Heart right ventricle (tissue), 16 donors: ENCODE data around the gene DPAGT1. TPM values are rescaled to one million over a fixed set of nuclear protein-coding genes. Genes with fewer than 3 reads are reported as not detected.
"Not testable (repeated sequence)": the region's sequence is repeated elsewhere in the genome, so short reads cannot be mapped to it uniquely, and the experiment has no call there.

Source experiments
- ATAC-seq, 8 donors: fragments of 200-7000 bp; cut with Tn5 transposase; one replicate each; pipeline ENCODE4 v1.9.1; 2020; ENCODE audit warnings: mild to moderate bottlenecking in 8 of 8, moderate library complexity in 8 of 8, moderate number of reproducible peaks in 1 of 8
- DNase-seq, 2 donors: peaks; one replicate each; pipeline ENCODE4 v3.0.0-alpha.2; 2020
- H3K27ac ChIP-seq, 10 donors: fragments of 200-600 bp; sonication (generic) in 2 of 10; one replicate each; pipeline versions ENCODE4 v1.5.0 to v1.8.0; 2020 to 2022; ENCODE audit warnings: mild to moderate bottlenecking in 3 of 10
- H3K27me3 ChIP-seq, 7 donors: fragments of 200-600 bp; one replicate each; pipeline ENCODE4 v1.8.0; 2021 to 2022; ENCODE audit warnings: mild to moderate bottlenecking in 2 of 7
- H3K36me3 ChIP-seq, 9 donors: fragments of 200-600 bp; sonication (generic) in 1 of 9; one replicate each; pipeline versions ENCODE4 v1.5.0 to v1.8.0; 2020 to 2022; ENCODE audit warnings: mild to moderate bottlenecking in 2 of 9
- H3K4me1 ChIP-seq, 9 donors: fragments of 200-600 bp; sonication (generic) in 1 of 9; one replicate each; pipeline versions ENCODE4 v1.5.0 to v1.8.0; 2020 to 2022; ENCODE audit warnings: mild to moderate bottlenecking in 4 of 9
- H3K4me3 ChIP-seq, 10 donors: fragments of 200-600 bp; sonication (generic) in 2 of 10; one replicate each; pipeline versions ENCODE4 v1.5.0 to v1.8.0; 2020 to 2022; ENCODE audit warnings: mild to moderate bottlenecking in 7 of 10, moderate library complexity in 2 of 10
- H3K9me3 ChIP-seq, 11 donors: fragments of 200-600 bp in 10 of 11; sonication (generic) in 2 of 11; one replicate each; pipeline versions ENCODE4 v1.5.0 to v1.8.0; 2013 to 2022; ENCODE audit warnings: mild to moderate bottlenecking in 2 of 11, control low read depth in 1 of 11, moderate library complexity in 1 of 11
- WGBS, 2 donors: extraction: QIAGEN DNeasy Blood & Tissue Kit; methylation state at CpG; one replicate each; pipeline ENCODE4 v1.1.7; 2013; ENCODE audit warnings: inconsistent platforms in 1 of 2; 5-methylcytosine and 5-hydroxymethylcytosine counted together
- intact Hi-C, 10 donors: fragments of 100-400 bp; cut with DNase I; formaldehyde crosslinking; loops; one replicate each; pipeline versions ENCODE4 v1.11.1 to v1.14.2; 2022
- polyA plus RNA-seq, 2 donors: library from polyadenylated mRNA; stranded (reverse); fragments of 200-250 nt; gene quantifications; one replicate each; pipeline ENCODE4 v1.2.3, GENCODE V29; 2013
- total RNA-seq, 10 donors: library from RNA; stranded (reverse); fragmentation: NEBNext Ultra II Directional in 3 of 10; extraction: Animal tissue kit (Norgen Biotek cat#: 25700) in 3 of 10; gene quantifications; one replicate each; pipeline versions ENCODE4 v1.2.1 to v1.2.4, GENCODE V29; 2021 to 2023
- TF ChIP-seq, protein P1 (sequence below), 9 donors: fragments of 200-600 bp; sonication (generic) in 2 of 9; IDR thresholded peaks; one replicate each; pipeline versions ENCODE4 v1.5.0 to v1.8.0; 2021 to 2022; ENCODE audit warnings: antibody characterized with exemption in 9 of 9, mild to moderate bottlenecking in 5 of 9, moderate library complexity in 1 of 9
- donor health status: Arrhythmogenic right ventricular cardiomyopathy.
- donor health status: ischemic (EF 13 %, LVEDD 7.1; RV severe dilation, severe dysfunction).
- donor health status: healthy with polysubstance abuse.
- donor health status: DM: no; HTN: yes; CAD: no.
- donor health status: DM: no; HTN: no; CAD: no.
- donor health status: ischemic (EF 25% LVEDD 6.9; RV normal size, moderate dysfunction).
- donor health status: ischemic (EF 25% LVEDD 5.7; RV mildly dilated, moderate dysfunction).
- donor health status: healthy.
- donor health status: DM: yes; HTN: yes; CAD: no.
- donor health status: Ischemic cardiomyopathy.
- donor health status: ischemic (EF 35%, LVEDD 5.7; RV mildly dilated, moderate dysfunction).
- donor health status: nonischemic (EF 11% LVEDD 7.7; RV severe dilation, severe dysfunction).
- donor health status: DM: yes; HTN: yes; CAD: no.
- donor health status: PGD.
- donor health status: ischemic (EF 29% LVEDD 5.4; RV normal size, mild dysfunction).
- donor health status: nonischemic (EF 23%, LVEDD 6.1; RV moderate dilation, normal function).

Gene DPAGT1
- total and polyA plus RNA-seq, 12 donors = 8.6 to 24.3 (median 16.5) TPM

DNA sequence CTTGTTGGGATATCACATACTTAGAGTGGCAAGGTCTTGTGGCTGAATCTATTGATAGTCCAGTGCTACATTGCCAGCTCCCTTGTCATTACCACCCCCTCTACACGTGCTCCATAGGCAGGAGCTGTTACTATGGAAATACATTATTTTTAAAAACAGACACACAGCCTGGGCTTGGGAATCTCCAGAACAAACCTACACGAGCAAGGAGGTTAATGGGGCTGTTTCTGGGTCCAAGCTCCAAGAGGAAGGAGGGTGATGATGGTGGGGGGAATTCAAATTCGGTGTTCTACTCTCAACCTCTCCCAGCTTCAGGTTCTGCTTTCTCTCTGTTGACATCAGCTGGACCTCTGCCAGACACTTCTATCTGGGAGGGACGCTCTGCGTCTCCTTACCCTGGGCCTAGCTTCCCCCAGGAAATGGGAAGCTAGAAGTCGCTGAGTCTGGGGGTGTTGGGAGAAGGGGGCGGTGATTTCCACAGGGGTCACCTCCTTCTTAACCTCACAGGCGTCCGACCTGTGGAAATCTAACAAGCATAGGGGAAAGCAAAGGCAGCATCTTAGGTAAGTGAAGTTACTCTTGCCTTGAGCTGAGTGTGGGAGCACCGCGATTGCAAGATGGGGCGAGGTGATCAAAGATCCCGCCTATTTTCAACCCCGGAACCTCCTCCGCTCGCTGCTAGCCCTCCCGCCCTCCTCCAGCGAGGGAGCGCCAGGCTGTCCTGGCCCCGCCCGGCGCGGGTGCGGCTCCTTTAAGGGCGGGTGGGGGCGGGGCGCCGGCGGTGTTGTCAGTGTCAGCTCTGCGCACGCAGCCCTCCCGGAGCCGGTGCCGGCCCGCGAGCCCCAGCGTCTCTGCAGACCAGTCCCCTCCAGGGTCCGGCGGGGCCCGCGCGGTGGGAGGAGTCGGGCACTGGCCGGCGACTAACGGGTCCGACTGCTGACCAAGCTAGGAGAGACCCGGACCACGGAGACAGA is 5.2 kb upstream of the DPAGT1 start, which contains the start of gene C2CD2L:
Gene C2CD2L (plus strand): TSS at position 781 of the 974 bp plus-strand sequence. CDS start 398 bp downstream, outside the sequence.
- TF ChIP-seq, protein P1, sequence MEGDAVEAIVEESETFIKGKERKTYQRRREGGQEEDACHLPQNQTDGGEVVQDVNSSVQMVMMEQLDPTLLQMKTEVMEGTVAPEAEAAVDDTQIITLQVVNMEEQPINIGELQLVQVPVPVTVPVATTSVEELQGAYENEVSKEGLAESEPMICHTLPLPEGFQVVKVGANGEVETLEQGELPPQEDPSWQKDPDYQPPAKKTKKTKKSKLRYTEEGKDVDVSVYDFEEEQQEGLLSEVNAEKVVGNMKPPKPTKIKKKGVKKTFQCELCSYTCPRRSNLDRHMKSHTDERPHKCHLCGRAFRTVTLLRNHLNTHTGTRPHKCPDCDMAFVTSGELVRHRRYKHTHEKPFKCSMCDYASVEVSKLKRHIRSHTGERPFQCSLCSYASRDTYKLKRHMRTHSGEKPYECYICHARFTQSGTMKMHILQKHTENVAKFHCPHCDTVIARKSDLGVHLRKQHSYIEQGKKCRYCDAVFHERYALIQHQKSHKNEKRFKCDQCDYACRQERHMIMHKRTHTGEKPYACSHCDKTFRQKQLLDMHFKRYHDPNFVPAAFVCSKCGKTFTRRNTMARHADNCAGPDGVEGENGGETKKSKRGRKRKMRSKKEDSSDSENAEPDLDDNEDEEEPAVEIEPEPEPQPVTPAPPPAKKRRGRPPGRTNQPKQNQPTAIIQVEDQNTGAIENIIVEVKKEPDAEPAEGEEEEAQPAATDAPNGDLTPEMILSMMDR (IDR thresholded peaks at IDR 0.05) = no peak
- H3K4me3 ChIP-seq = peak within 1 kb of the TSS; percentile 72 to 100 (median 89)
- peaks cover 15 to 56% (median 38%) of the 10 kb centered on the region in 9 donors for H3K4me1 ChIP-seq
- H3K36me3 ChIP-seq = peaks cover 0 to 22% (median 1%) of the 10 kb centered on the region in 9 donors
- 0% methylated on average over 48 to 49 of the region's 49 CpGs for WGBS, 2 donors
- intact Hi-C loops = loop anchor here in 2 of 10 donors (10.0 kb wide), 1 partner anchor 88 kb away; no protein-coding TSS in a partner anchor
- no peaks in the 10 kb centered on the region for H3K9me3 ChIP-seq
- DNase-seq (peak; percentile 88 to 91), ATAC-seq (peak; percentile 91 to 95 (median 94))
- no peaks in the 10 kb centered on the region for H3K27me3 ChIP-seq
- peak within 1 kb of the TSS; percentile 1 to 91 (median 78) for H3K27ac ChIP-seq

DNA sequence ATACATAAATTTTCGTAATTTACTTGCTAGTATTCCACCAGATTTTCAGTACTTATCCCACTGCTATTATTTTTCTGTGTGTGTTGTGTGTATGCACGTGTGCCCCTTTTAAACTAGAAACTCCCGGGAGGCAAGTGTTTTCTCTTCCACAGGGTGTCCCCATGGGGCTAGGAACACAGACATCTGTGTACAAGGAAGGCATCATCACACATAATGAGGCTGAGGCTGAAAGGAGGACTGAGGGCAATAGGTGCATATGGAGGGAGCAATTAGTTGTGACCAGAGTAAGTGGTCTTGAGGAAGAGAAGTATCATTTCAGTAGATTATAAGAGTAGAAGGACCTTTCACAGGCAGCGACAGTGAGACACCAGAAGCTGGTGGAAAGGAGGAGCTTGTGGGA is 2.1 kb upstream of the DPAGT1 start:
- H3K36me3 ChIP-seq = peaks cover 0 to 7% (median 0%) of the 10 kb centered on the region in 9 donors
- ATAC-seq (no peak), DNase-seq (no peak)
- H3K27me3 ChIP-seq = no peaks in the 10 kb centered on the region
- TF ChIP-seq, protein P1 (IDR thresholded peaks at IDR 0.05) = no peak
- intact Hi-C loops = loop anchor here in 4 of 10 donors (5.0 to 10.0 kb wide), 4 partner anchors 86 to 219 kb away; partner anchors contain the start of genes RPS25 (in 1 of the 4) and TRAPPC4 (in 1 of the 4)
- WGBS, 2 donors = 54 to 55% methylated on average over 4 of the region's 4 CpGs
- no peaks in the 10 kb centered on the region for H3K9me3 ChIP-seq
- H3K4me3 ChIP-seq = no peak overlapping the region
- H3K4me1 ChIP-seq = peaks cover 15 to 58% (median 44%) of the 10 kb centered on the region in 9 donors
- H3K27ac ChIP-seq = peak overlapping the region in 9 of 10 donors; percentile 88 to 96 (median 92)

DNA sequence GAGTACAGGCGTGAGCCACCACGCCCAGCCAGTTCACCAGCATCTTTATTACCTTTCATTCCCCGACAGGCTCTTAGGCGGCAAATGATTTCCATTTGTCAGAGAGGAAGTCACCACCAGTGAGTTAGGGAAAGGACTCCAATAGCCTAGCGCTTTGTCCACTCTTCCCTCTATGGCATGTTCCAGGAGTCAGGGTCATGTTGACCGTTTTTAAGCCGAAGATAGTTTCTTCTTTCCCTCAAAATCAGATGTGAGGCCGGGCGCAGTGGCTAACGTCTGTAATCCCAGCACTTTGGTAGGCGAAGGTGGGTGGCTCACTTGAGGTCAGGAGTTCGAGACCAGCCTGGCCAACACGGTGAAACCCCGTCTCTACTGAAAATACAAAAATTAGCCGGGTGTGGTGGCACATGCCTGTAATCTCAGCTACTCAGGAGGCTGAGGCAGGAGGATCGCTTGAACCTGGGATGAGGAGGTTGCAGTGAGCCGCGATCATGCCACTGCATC is 1.6 kb upstream of the DPAGT1 start:
- Histone ChIP-seq H3K4me1 (peaks cover 11 to 52% (median 38%) of the 10 kb centered on the region in 9 donors), H3K4me3 (peak overlapping the region in 9 of 10 donors; percentile 69 to 89 (median 79)), H3K27ac (peak overlapping the region; percentile 83 to 96 (median 92)), H3K36me3 (peaks cover 0 to 13% (median 2%) of the 10 kb centered on the region in 9 donors)
- intact Hi-C loops = loop anchor here in 4 of 10 donors (5.0 to 10.0 kb wide), 4 partner anchors 86 to 219 kb away; partner anchors contain the start of genes RPS25 (in 1 of the 4) and TRAPPC4 (in 1 of the 4)
- not testable (repeated sequence) for DNase-seq, H3K9me3 ChIP-seq, ATAC-seq, H3K27me3 ChIP-seq
- 82% methylated on average over 18 of the region's 18 CpGs for WGBS, 2 donors

DNA sequence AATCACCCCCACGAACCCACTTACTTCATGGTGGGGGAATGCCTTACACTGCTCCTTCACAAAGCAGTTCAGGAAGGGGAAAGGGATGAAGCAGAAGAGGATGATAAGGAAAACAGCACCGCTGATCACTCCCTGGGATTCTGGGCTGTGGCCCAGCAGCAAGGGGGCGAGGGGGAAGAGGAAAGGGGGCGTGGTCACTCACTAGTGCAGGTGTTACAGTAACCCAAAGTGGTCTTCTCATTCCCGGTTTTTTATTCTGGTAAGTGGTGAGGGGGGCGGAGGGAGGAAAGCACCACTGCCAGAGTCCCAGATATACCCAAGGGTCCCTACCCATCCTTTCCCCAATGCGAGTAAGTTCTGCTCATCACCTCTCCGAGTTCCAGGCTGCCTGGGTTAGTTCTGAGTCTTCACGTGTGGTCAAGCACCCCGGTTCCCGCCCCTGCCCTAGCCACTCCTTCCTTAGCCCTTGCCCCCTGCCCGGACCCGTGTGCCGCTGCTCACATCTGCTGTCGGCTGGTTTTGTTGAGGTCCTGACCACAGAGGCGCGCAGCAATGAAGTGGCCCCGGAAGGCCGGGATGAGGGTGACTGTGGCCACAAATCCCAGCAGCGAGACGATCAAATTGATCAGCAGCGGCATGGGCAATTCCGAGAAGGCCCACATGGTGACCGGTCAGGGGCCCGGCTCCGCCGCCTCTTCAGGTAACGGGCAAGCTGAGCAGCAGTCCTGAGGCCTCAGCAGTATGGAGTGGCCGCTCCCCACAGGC is 477 bp downstream of the DPAGT1 start:
- WGBS, 2 donors = 1% methylated on average over 29 of the region's 29 CpGs
- peaks cover 0 to 33% (median 16%) of the 10 kb centered on the region in 9 donors for H3K36me3 ChIP-seq
- ATAC-seq (peak in 6 of 8 donors; percentile 2 to 48 (median 8)), DNase-seq (peak in 1 of 2 donors; percentile 25)
- intact Hi-C loops = loop anchor here in 4 of 10 donors (5.0 to 10.0 kb wide), 4 partner anchors 84 to 221 kb away; partner anchors contain the start of genes RPS25 (in 1 of the 4) and TRAPPC4 (in 1 of the 4)
- H3K27ac ChIP-seq = peak overlapping the region; percentile 83 to 96 (median 92)
- no peaks in the 10 kb centered on the region for H3K9me3 ChIP-seq
- H3K27me3 ChIP-seq = no peaks in the 10 kb centered on the region
- TF ChIP-seq, protein P1 (IDR thresholded peaks at IDR 0.05) = peak in 2 of 9 donors; percentile 10 to 17
- peak overlapping the region; percentile 69 to 89 (median 79) for H3K4me3 ChIP-seq
- peaks cover 5 to 44% (median 29%) of the 10 kb centered on the region in 9 donors for H3K4me1 ChIP-seq
